T-helper 22 cell (primary cell): ENCODE measurements around the gene UNC5B.

ENCODE experiments used
- DNase-seq: peaks from one replicate; pipeline ENCODE4 v3.0.0-alpha.2; 2020; ENCODE audit warnings: low read depth

UNC5B gene

DNA sequence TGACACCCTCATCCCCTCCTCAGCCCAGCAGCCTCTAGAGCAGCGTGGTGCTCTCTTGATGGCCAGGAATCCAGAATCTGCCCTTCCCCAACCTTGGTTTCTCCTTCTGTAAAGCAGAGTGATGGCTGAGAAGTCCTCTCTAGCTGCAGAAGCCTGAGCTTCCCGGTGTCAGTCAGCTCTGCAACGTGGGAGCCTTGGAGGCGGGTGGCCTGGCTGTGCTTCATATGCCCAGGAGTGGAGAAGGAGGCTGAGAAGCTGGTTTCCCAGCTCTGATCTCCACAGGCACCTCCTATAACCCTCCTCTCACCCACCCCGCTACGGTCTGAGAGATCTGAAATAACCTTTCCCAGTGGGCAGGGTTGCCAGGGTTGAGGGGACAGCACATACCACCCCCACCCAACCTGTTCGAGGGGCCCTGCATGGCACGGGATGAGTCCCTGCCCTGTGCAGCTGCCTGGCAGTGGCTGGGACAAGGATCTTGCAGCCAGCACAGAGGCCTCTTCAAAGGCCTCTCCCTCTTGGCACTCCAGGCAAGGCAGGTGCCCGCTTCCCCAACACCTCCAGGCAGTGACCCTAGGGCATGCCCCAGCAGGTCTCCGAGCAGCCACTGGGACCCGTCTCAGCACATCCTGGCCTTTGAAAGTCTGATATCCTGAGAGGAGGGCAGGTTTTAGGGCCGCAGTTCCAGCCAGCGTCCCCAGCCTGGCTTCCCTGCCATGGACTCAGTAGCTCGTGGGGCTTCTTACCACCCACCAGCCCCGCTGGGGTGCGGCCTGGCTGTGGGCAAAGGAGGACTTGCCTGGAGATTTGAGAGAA, 88.4 kb downstream of the UNC5B start:
- no peak for DNase-seq

DNA sequence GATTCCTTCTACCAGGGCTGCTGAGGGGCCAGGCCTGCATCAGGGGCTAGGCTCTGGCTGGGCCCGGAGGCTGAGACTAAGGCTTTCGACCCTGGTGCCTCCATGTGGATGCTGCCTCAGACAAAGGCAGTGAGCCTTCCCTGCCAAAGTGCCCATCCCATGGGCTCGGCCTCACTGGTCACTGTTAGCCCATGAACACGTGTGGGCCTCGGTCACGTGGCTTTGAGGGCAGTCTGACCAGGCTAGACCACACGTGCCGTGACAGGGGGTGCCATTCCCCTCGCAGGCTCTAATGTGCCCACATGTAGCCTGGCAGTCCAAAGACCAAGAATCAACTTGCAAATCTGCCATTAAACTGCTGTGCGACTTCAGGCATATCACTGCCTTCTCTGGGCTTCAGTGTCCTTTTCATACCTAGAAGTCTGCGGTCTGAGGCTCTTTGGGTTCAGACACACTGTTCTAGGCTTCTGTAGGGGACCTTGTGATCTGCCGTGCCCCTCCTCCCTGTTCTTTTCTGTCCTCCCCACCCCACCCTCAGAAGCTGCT, 89.1 kb downstream of the UNC5B start:
- DNase-seq, result no peak

DNA sequence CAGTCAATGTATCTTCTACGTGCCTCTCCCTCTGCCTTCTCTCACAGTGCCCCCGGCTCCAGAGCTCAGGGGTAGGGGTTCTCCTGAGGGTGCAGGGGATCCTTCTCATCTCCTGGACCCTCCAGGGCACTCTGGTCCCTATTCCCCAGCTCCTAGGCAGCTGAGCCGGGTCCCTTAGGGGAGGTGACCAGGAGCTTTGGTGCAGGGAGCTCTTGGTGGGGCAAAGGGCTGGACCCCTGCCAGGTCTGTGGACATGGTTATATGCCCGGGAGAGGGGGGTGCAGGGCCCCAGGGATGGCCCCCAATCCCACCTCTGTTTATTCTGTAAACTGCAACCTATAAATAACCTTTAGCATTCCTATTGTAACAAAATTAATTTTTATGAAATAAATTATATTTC, 90.1 kb downstream of the UNC5B start:
- DNase-seq, result no peak

DNA sequence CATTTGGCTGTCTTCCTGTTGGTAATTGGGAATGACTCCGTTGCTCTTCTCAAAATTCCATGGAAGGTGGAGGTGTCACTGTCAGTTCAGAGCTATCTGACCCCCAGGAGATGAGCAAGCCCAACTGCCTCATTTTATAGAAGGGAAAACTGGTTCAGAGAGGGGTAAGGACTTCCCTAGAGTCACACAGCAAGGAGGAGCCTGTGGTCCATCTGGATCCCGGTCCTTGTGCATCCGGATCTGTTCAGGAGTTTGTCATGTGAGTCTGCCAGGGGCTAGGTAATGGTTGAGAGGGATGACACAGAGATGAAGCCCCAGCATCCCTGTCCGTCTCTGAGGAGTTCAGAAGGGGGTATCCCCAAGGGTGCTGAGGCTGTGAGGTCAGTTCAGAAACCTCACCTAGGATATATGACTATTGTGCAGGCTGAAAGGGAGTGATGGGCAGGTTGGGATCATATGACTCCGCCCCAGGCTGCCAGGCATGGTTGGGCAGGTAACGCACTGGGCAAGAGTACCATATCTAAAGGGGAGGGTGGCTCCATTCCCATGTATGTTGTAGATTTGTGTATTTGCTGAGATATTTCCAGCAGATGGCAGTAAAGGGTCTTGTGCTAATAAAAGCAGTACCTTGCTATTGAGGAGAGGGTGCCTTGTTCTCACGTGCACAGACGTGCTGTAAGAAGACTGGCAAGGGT, 90.7 kb downstream of the UNC5B start:
- DNase-seq, result no peak

DNA sequence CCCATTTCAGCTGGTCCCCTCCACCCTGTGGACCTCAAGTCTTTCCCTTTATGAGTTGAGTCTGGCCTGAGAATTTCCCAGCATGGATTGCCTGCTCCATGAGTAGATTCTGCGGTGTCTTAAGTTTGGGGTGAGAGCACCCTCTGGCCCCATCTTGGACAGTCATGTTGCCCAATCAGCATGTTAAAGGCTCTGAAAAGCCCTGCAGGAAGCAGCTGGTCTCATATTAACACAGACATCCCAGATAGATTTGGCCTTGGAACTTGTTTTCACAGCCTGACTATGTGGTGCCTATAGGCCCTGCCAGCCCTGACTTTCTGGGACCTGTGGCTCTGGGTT, 91.2 kb downstream of the UNC5B start:
- DNase-seq, result no peak

DNA sequence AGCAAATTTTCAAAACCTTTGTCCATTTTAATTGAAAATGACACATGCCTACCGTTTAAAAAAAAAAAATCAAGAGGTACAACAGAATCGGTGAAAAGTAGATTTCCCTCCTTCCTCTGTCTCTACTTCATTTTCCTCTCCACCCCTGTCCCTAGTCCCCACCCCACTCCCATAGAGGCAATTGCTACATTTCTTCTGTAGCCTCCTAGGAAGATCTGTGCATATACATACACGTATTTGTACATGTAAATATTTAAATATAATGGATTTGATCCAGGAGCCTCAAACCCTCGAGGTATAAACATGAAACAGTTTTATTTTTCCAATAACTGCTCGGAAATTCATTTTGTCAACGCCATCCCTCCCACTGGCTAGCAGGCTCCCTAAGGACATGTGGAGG, 92.5 kb downstream of the UNC5B start:
- no peak for DNase-seq

DNA sequence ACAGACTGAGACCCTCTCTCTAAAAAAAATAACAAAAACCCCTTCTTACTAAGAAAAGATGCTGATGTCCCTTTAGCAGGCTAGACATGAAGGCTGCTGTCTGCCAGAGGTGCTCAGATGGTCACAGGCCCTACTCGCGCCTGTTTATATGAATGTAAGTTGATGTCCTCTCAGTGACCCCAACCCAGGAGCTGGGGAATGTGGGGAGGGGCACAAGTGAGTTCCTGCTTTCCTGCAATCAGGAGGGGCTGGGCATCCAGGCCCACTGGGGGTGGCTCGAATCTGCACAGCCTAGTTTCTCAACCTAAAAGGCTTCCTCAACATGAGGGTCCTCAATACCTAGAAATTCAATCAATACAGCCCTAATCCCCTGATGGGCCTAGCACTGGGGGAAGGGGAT, 94.6 kb downstream of the UNC5B start:
- DNase-seq, result no peak

DNA sequence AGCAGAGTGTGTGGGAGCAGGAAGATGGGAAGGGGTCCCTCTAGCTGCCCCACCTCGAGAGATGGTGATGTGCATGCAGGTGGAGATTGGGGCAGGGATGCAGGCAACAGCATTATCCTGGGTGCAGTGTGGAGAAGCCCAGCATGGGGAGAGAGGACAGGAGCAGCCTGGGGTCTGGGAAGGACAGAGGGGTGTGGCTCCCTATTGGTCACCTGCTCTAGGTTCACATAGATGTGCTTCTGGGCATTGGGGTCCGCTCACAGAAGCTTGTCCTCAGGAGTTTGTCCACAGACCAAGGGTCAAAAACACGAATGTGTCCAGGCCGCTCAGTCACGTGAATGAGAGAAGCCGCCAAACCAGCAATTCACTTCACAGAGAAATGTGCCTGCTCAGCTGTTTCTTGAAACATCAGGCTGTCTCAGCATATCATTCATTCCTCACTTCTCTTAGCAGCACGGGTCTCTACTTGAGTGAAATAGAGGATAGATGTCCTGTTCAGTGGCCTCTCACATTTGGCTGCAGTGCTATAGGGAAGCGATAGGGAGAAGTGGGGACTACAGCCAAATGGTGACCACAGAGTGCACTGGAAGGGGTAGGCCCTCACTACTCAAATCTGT, 95.2 kb downstream of the UNC5B start:
- no peak for DNase-seq

DNA sequence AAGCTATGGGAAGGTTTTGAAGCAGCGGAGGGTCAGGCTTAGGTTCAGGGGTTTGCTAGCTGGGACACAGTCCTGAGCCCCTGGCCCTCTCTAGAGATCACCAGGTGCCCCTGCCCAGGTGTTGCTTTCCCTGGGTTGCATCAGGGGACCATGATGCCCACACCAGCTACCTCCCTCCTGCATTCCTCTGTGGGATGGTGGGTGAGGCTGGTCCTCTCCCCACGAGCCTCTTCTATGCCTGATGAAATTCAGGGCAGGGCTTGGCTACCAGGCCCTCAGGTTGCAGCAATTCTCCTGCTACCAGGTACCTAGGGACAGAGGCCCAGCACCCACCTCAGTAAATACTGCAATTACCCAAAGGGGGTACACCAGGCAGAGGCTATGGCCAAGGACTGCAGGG, 95.9 kb downstream of the UNC5B start:
- no peak for DNase-seq

DNA sequence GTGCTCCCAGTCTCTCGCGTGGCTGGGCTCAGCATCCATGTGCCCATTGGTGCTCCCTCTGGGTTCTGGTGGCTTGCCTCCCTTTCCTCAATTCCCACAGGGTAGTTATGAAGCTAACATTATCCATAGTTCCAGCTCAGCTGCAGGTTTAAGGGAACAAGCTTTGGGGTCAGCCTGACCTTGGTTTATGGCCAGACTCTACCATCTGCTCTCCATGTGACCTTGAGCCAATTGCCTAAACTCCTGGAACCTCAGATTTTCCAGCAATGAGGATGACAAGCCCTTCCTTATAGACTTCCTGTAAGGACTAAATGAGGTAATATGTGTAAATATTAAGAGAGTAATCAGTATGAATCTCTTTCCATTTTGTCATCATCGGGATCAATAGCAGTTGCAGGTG, 96.6 kb downstream of the UNC5B start:
- DNase-seq, result no peak

DNA sequence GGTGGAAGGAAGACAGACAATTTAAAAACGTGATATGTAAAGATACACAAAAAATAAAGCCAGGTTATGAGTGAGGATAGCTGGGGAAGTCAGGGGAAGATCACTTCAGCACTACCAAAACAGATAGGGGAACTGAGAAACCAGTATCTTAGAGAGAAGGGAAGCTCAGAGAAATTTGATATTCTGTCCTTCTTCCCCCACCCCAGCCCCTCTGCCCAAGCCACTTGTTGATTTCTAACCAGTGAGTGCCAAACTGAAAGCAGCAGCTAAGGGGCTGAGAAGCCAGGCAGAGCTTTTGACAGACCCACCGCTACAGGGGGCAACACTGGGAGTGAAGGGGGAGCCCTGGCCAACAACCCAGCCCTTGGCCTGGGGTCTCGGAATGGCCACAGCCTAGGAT, 97.5 kb downstream of the UNC5B start:
- DNase-seq, result no peak

DNA sequence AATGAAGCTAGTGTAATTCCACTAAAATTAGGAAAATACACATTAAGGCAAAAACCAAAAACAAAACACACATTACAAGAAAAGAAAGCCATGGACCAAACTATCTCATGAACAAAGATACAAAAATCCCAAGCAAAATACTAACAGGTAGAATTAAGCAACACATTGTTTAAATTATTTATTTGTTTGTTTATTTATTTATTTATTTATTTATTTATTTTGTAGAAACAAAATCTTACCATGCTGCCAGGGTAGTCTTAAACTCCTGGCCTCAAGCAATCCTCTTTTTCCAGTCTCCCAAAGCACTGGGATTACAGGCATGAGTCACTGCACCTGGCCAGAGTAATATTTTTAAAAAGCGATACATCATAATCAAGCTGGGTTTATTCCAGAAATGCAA, 99.8 kb downstream of the UNC5B start:
- DNase-seq, result no peak

DNA sequence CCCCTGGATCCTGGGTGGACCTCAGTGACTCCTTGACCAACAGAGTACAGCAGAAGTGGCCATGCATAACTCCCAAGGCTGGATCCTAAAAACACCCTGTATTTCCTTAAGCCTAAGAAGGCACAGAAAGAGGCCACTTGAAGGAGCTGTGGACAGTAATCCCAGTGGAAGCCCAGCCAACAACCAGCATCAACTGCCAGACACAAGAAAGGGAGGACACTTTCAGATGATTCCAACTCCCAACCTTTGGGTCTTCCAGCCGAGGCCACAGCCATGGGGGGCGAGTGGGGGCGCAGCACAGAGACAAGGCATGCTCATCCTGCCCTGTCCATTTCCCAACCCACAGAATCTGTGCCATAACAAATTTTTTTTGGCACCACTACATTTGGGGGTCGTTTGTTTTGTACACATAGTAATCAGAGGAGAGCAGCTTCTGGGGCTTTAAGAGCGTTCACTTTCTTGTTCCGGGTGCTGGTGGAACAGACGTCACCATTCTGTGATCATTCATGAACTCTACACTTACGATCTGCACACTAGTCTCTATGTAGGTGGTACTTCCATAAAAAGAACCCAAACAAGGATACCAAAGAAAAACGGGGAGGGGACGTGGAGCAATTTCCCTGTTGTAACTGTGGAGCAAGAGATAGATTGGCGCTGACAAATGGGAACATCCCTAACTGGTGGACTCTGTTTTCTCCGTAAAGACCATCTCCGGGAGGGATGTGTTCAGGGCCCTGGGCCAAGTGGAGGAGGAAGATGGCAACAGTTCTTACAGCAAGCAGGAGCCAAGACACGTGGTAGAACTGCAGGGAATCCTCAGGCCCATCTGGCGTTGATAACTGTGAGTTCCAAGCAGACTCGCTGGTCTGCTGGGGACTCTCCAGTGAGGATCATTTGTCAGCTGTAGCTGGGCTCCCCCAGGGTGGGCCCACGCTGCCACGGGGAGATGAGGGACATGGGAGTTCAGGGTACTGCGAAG, 100.7 kb downstream of the UNC5B start:
- DNase-seq, result no peak

DNA sequence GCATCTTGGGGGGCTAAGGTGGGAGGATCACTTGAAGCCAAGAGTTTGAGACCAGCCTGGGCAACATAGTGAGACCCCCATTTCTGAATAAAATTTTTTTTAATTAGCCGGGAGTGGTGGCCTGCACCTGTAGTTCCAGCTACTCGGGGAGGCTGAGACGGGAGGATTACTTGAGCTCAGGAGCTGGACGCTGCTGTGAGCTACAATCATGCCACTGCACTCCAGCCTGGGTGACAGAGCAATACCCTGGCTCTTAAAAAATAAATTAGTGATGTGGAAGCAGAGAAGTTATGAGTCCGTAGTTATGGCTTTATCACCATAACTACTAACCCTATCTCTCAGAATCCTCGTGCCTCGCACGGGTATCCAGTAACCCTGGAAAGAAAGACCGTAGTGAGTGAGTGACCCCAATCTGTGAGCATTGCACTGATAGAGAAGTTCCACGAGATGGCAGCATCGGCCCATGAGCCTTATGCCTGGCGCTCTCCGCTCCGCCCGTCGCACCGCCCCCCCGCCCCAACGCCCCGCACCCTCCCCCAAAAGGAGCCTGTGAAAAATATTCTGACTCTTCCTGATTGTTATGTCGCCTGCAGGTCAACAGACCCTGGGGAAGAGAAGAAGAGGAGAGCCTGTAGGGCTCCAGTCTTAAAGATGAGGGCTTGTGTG, 101.8 kb downstream of the UNC5B start:
- DNase-seq, result peak; percentile 24

DNA sequence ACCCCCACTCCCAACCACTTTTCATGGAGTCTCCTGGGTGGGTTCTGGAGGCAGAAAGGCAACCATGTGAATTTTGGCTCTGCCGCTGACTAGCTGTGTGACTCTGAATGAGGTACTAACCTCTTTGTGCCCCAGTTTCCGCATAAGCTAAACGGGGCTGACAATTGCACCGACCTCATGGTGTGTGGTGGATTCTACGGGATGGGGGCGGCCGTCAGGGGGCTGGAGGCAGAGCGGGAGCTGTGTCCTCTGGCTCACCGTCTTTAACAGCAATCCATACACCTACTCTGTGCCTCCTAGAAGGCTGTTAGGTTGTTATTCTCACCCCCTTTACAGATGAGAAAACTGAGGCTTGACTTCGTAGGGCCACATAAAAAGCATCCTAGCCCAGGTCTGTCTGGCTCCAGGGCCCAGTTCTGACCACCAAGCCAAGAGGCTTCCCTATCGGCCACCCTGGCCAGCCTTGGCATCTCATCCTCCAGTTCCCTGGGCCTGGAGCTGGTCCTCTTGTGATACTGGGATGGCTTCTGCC, 102.4 kb downstream of the UNC5B start:
- DNase-seq, result no peak

DNA sequence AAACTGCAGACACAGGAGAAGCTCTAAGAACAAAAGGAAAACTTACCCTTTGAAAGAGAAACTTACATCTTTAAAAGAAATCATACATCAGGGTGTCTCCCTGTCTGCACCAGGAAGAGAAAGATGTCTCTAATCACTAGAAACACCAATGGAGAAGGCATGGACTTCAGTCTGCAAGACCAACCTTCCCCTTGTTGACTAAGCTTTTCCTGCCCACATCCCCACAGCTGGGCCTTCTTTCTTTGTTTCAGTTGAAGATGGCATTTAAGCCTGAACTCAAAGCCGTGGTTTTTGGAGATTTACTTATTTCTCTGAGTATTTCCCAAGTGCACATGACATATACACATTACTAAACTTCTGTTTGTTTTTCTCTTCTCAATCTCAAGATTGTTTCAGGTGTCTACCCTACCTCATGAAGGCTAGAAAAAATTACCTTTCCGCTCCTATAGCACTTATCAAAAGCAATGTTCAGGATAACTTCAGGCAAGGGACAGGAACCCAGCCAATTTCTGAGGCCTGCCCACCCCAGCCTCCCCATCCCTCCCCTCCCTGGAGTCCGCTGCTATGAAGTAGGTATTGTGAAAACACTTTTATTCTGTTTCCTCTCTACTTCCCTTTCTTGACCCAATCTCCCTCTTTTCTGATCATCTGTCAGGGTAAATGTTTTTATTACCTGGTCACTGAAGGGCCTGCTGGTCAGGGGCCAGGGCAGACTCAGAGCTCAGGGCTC, 103.9 kb downstream of the UNC5B start:
- no peak for DNase-seq

DNA sequence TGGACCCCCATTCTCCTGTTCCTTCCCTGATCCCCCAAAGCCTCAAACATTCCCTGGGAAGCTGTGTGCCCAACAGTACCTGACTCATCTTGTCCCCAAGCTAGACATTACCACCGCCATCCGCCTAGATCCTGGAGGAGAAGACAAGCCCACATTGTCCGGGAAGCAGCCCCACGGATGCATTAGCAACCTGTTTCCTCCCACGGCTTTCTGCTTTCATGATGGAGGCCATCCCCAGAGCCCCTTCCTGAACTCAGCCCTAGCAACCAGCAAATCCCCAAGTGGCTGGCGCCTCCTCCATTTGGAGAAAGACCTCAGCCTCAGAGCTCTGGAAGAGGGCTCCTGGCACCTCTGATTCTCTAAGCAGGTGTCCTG, 104.4 kb downstream of the UNC5B start:
- DNase-seq, result no peak

DNA sequence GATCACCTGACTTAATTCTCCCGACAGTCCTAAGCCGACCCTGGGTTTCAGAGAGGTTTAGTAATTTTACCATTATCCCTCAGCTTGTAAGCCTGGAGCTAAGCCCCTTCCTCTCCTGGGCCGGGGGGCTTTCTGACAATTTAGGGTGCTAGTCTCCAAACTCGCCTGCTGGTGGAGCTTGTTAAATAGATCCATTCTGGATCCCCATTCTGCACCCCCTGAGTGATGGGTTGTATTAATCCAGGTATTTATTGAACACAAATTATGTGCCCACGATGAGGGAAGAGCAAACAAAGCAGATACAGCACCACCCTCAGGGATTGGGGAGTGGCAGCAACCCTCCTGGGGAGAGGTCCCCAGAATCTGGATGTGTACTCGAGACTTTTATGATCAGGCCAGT, 105.4 kb downstream of the UNC5B start:
- no peak for DNase-seq

DNA sequence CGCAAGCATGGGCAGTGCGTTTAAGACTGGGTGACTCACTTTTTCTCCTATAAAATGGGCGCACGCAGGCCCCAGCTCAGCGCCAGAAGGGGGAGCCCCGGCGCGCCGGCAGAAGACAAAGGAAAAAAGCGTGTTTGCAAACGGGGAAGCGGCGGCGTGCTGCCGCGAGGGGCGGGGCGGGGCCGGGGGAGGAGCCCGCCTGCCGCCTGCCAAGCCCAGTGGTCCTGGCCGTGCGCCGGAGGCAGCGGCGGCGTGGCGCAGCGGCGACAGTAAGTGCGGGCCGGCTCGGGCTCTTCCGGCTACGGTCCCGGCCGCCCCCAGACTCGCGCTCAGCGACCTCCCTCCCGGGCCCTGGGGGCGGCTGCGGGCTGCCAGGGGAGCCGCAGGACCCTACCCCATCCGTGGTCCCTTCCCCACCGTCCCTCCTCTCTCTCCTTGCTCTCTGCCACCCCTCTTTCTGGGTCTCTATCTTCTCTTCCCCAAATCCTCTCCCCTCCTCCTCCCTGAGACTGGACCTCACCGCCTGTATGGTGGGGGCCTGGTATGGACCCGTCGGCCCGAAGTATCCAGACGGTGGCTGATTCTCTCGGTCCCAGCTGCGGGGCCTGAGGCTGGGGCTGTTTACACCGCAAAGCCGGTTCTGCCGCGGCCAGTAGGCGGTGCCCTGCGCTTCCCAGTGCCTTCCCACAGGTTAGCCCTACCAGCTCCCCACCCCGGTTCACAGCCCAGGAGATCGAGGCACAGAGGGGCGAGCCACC, 106.9 kb downstream of the UNC5B start, which contains the start of gene SLC29A3:
Gene SLC29A3, plus strand, starts transcription at position 218 of the 758 bp plus-strand sequence. Its CDS starts 51 bp downstream, at position 269.
- DNase-seq, result peak; percentile 73
